HEK293 (cell line): Measurements from ENCODE around the gene SORL1-AS1.

ENCODE experiments used
- CTCF ChIA-PET: fragments of 350-600 bp; formaldehyde crosslinking; extraction: SDS; loops from one replicate; lab custom pipeline; 2021; ENCODE audit warnings: antibody characterized with exemption; lab: Yijun Ruan, JAX
- POLR2A ChIA-PET: fragments of 300-600 bp; formaldehyde crosslinking; extraction: SDS; loops from one replicate; lab custom pipeline; 2020; ENCODE audit warnings: antibody characterized with exemption, inconsistent platforms; lab: Yijun Ruan, JAX
- H3K27ac ChIP-seq: fragments of 200-500 bp; sonication (Bioruptor generic); 2 replicates; pipeline ENCODE4 v1.5.1; 2014; ENCODE audit warnings: low read depth, low read length, control low read depth, inconsistent platforms; ENCODE audit errors: extremely low read depth
- H3K36me3 ChIP-seq, 2 experiments: fragments of 200-500 bp in 1 of 2; sonication (Bioruptor generic) in 1 of 2; 1 replicate in 1 of 2; 2 replicates in 1 of 2; pipeline ENCODE4 v1.5.1; 2014 to 2017; ENCODE audit warnings: inconsistent platforms in 2 of 2, low read length in 2 of 2; ENCODE audit not compliant: control insufficient read depth in 2 of 2, insufficient read depth in 1 of 2
- H3K4me1 ChIP-seq: fragments of 200-500 bp; sonication (Bioruptor generic); 2 replicates; pipeline ENCODE4 v1.5.1; 2014; ENCODE audit warnings: mild to moderate bottlenecking, low read length, inconsistent platforms; ENCODE audit not compliant: control insufficient read depth, insufficient read depth
- H3K4me3 ChIP-seq: 2 replicates; pipeline ENCODE4 v1.5.1; 2011; ENCODE audit warnings: low read depth, mild to moderate bottlenecking, control low read depth, low read length, moderate library complexity
- H3K9me3 ChIP-seq: fragments of 200-500 bp; sonication (Bioruptor generic); 2 replicates; pipeline ENCODE4 v1.5.1; 2014; ENCODE audit warnings: low read depth, low read length, inconsistent platforms; ENCODE audit not compliant: control insufficient read depth, insufficient read depth
- BCL11B ChIP-seq: fragments of 450-650 bp; formaldehyde crosslinking; IDR thresholded peaks from 2 replicates; pipeline ENCODE4 v1.5.1; 2016; ENCODE audit warnings: low read depth, missing biosample characterization, missing genetic modification characterization
- GLI4 ChIP-seq: fragments of 450-650 bp; formaldehyde crosslinking; IDR thresholded peaks from 2 replicates; pipeline ENCODE4 v1.5.1; 2016; ENCODE audit warnings: missing biosample characterization, missing genetic modification characterization
- HOXA7 ChIP-seq: sonication (generic); formaldehyde crosslinking; IDR thresholded peaks from 2 replicates; pipeline ENCODE4 v1.8.1; 2022; ENCODE audit warnings: missing genetic modification reagents, borderline replicate concordance
- KLF8 ChIP-seq: fragments of 450-650 bp; formaldehyde crosslinking; IDR thresholded peaks from 2 replicates; pipeline ENCODE4 v1.5.1; 2016; ENCODE audit warnings: missing biosample characterization, missing genetic modification characterization
- TRIM28 ChIP-seq: IDR thresholded peaks from 2 replicates; pipeline ENCODE4 v1.6.1; 2011; ENCODE audit warnings: low read length, control low read depth, borderline replicate concordance
- WT1 ChIP-seq: fragments of 450-650 bp; formaldehyde crosslinking; IDR thresholded peaks from 2 replicates; pipeline ENCODE4 v1.5.1; 2016; ENCODE audit warnings: missing biosample characterization, missing genetic modification characterization
- ZNF132 ChIP-seq: fragments of 450-650 bp; formaldehyde crosslinking; IDR thresholded peaks from 2 replicates; pipeline ENCODE4 v1.5.1; 2017; ENCODE audit warnings: missing biosample characterization, missing genetic modification characterization, borderline replicate concordance
- ZNF138 ChIP-seq: fragments of 450-650 bp; formaldehyde crosslinking; IDR thresholded peaks from 2 replicates; pipeline ENCODE4 v1.5.1; 2016; ENCODE audit warnings: missing biosample characterization, missing genetic modification characterization, borderline replicate concordance
- ZNF146 ChIP-seq: fragments of 450-650 bp; formaldehyde crosslinking; IDR thresholded peaks from 2 replicates; pipeline ENCODE4 v1.5.1; 2016; ENCODE audit warnings: missing biosample characterization, missing genetic modification characterization
- ZNF175 ChIP-seq: fragments of 450-650 bp; formaldehyde crosslinking; IDR thresholded peaks from 2 replicates; pipeline ENCODE4 v1.5.1; 2016; ENCODE audit warnings: missing biosample characterization, missing genetic modification characterization
- ZNF184 ChIP-seq: fragments of 450-650 bp; IDR thresholded peaks from 2 replicates; pipeline ENCODE4 v1.5.1; 2018; ENCODE audit warnings: missing biosample characterization, mild to moderate bottlenecking, missing genetic modification characterization
- ZNF239 ChIP-seq: fragments of 450-650 bp; formaldehyde crosslinking; IDR thresholded peaks from 2 replicates; pipeline ENCODE4 v1.5.1; 2016; ENCODE audit warnings: missing biosample characterization, missing genetic modification characterization
- ZNF292 ChIP-seq: fragments of 450-650 bp; formaldehyde crosslinking; IDR thresholded peaks from 2 replicates; pipeline ENCODE4 v1.5.1; 2016; ENCODE audit warnings: low read depth, missing biosample characterization, missing genetic modification characterization, borderline replicate concordance
- ZNF335 ChIP-seq: fragments of 450-650 bp; formaldehyde crosslinking; conservative IDR thresholded peaks from 2 replicates; pipeline ENCODE4 v1.5.1; 2016; ENCODE audit warnings: missing biosample characterization, missing genetic modification characterization
- ZNF391 ChIP-seq: fragments of 450-650 bp; formaldehyde crosslinking; IDR thresholded peaks from 2 replicates; pipeline ENCODE4 v1.5.1; 2016; ENCODE audit warnings: low read depth, missing biosample characterization, missing genetic modification characterization, borderline replicate concordance
- ZNF48 ChIP-seq: fragments of 450-650 bp; formaldehyde crosslinking; IDR thresholded peaks from 2 replicates; pipeline ENCODE4 v1.5.1; 2016; ENCODE audit warnings: missing biosample characterization, missing genetic modification characterization
- ZNF560 ChIP-seq: fragments of 450-650 bp; formaldehyde crosslinking; IDR thresholded peaks from 2 replicates; pipeline ENCODE4 v1.5.1; 2017; ENCODE audit warnings: missing biosample characterization, missing genetic modification characterization, borderline replicate concordance
- ZNF571 ChIP-seq: fragments of 450-650 bp; formaldehyde crosslinking; IDR thresholded peaks from 2 replicates; pipeline ENCODE4 v1.5.0; 2017; ENCODE audit warnings: missing biosample characterization, missing genetic modification characterization
- ZNF621 ChIP-seq: fragments of 450-650 bp; formaldehyde crosslinking; IDR thresholded peaks from 2 replicates; pipeline ENCODE4 v1.5.1; 2017; ENCODE audit warnings: missing biosample characterization, missing genetic modification characterization
- ZNF658 ChIP-seq: fragments of 450-650 bp; formaldehyde crosslinking; IDR thresholded peaks from 2 replicates; pipeline ENCODE4; 2016; ENCODE audit warnings: missing biosample characterization, missing genetic modification characterization
- TF ChIP-seq, protein P1 (sequence below): fragments of 450-650 bp; formaldehyde crosslinking; IDR thresholded peaks from 2 replicates; pipeline ENCODE4 v1.5.1; 2016; ENCODE audit warnings: missing biosample characterization, missing genetic modification characterization
- TF ChIP-seq, protein P2 (sequence below): fragments of 450-650 bp; formaldehyde crosslinking; IDR thresholded peaks from 2 replicates; pipeline ENCODE4 v1.5.1; 2016; ENCODE audit warnings: missing biosample characterization, missing genetic modification characterization, low read depth
- TF ChIP-seq, protein P3 (sequence below): fragments of 450-650 bp; formaldehyde crosslinking; IDR thresholded peaks from 2 replicates; pipeline ENCODE4 v1.5.1; 2016; ENCODE audit warnings: missing biosample characterization, missing genetic modification characterization, borderline replicate concordance

SORL1-AS1 gene

DNA sequence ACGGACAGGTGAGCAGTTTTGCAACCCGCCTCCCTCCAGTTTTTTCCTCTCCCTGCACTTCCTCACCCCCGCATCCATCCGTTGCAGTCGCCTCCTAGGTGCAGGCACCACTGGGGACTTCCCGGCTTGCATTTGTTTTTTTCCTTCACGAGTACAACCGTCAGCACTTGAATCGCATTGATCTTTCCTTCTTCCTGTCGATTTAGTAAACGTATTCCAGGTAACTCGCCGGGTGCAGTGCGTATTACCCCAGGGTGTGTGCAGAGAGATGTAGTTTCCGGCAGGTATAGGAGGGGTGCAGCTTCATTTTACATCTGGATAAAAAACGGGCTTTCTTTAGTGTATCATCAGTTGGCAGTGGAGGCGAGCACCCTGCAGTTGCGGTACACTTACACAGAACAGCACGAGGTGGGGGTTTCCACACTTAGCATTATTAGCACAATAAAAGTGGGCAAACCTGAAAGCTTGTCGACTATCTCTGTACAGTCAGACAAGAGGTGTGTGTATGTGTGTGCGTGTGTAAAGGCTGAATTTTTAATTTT lies at the start of gene SORL1-AS1 (continued):
- no peak for TF ChIP-seq ZNF175 (tag by site-specific recombination)
- TF ChIP-seq, protein P1, sequence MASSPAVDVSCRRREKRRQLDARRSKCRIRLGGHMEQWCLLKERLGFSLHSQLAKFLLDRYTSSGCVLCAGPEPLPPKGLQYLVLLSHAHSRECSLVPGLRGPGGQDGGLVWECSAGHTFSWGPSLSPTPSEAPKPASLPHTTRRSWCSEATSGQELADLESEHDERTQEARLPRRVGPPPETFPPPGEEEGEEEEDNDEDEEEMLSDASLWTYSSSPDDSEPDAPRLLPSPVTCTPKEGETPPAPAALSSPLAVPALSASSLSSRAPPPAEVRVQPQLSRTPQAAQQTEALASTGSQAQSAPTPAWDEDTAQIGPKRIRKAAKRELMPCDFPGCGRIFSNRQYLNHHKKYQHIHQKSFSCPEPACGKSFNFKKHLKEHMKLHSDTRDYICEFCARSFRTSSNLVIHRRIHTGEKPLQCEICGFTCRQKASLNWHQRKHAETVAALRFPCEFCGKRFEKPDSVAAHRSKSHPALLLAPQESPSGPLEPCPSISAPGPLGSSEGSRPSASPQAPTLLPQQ = no peak

DNA sequence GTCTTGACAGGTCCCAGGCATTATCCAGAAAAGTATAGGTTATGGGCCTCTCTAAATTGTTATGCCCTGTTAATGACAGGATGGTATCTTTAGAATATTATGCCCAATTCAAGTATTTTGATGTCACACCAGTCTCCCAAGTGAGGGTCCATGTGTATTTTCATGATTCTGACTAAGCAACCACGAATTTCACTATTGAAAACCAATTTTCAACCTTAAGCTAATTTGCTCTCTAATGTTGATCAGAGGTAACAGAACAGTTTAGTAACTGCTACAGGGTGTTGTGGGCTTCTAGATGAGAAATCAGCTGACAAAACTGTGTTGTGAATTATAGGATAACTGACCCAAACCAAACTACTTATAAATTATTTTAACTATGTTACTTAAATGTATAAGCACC lies 48.0 kb upstream of the SORL1-AS1 start:
- Histone ChIP-seq H3K9me3 (no peaks in the 10 kb centered on the region), H3K36me3 (peaks cover 0 to 15% of the 10 kb centered on the region in 2 experiments; a peak in 1 of 3 replicates), H3K4me1 (no peaks in the 10 kb centered on the region), H3K4me3 (no peak overlapping the region), H3K27ac (no peak overlapping the region)
- POLR2A ChIA-PET = interaction anchor here (0.5 kb wide), 1 partner anchor 10 kb away, joined by 3 read pairs; no protein-coding TSS in a partner anchor
- TF ChIP-seq BCL11B (tag by site-specific recombination) (no peak), ZNF239 (tag by site-specific recombination) (no peak)
- CTCF ChIA-PET = no interaction called here

DNA sequence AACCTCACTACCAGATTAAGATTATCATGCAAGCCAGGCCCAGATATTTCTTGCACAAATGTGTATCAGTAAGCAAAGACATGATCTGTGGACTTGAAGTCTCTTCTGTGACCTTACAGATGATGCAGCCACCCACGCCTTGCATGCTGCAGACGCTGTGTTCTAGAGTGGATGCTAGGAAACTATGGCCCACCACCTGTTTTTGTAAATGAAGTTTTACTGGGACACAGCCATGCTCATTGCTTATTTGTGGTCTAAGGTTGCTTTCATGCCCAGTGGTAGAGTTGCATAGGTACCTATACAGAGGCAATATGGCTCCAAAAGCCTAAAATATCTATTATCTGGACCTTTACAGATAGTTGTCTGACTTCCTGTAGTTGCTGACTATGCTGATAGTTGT lies 47.5 kb upstream of the SORL1-AS1 start:
- H3K4me3 ChIP-seq = no peak overlapping the region
- H3K9me3 ChIP-seq = no peaks in the 10 kb centered on the region
- no peak overlapping the region for H3K27ac ChIP-seq
- no peak for TF ChIP-seq ZNF391 (tag by site-specific recombination)
- TF ChIP-seq ZNF571 = no peak
- TF ChIP-seq KLF8 (tag by site-specific recombination) = no peak
- TF ChIP-seq ZNF335 (tag by site-specific recombination) = no peak
- no peak for TF ChIP-seq ZNF560 (tag by site-specific recombination)
- TF ChIP-seq ZNF621 (tag by site-specific recombination) = no peak
- no peak for TF ChIP-seq HOXA7 (CRISPR knock-in tag)
- TF ChIP-seq, protein P2, sequence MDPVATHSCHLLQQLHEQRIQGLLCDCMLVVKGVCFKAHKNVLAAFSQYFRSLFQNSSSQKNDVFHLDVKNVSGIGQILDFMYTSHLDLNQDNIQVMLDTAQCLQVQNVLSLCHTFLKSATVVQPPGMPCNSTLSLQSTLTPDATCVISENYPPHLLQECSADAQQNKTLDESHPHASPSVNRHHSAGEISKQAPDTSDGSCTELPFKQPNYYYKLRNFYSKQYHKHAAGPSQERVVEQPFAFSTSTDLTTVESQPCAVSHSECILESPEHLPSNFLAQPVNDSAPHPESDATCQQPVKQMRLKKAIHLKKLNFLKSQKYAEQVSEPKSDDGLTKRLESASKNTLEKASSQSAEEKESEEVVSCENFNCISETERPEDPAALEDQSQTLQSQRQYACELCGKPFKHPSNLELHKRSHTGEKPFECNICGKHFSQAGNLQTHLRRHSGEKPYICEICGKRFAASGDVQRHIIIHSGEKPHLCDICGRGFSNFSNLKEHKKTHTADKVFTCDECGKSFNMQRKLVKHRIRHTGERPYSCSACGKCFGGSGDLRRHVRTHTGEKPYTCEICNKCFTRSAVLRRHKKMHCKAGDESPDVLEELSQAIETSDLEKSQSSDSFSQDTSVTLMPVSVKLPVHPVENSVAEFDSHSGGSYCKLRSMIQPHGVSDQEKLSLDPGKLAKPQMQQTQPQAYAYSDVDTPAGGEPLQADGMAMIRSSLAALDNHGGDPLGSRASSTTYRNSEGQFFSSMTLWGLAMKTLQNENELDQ (tag by site-specific recombination) = no peak
- no peak for TF ChIP-seq ZNF146
- no peak for TF ChIP-seq ZNF48
- no peak for TF ChIP-seq TRIM28
- TF ChIP-seq ZNF658 (tag by site-specific recombination) = no peak
- TF ChIP-seq ZNF184 (tag by site-specific recombination) = no peak
- TF ChIP-seq GLI4 (tag by site-specific recombination) = no peak
- no peak for TF ChIP-seq ZNF138 (tag by site-specific recombination)
- TF ChIP-seq WT1 = no peak
- TF ChIP-seq, protein P3, sequence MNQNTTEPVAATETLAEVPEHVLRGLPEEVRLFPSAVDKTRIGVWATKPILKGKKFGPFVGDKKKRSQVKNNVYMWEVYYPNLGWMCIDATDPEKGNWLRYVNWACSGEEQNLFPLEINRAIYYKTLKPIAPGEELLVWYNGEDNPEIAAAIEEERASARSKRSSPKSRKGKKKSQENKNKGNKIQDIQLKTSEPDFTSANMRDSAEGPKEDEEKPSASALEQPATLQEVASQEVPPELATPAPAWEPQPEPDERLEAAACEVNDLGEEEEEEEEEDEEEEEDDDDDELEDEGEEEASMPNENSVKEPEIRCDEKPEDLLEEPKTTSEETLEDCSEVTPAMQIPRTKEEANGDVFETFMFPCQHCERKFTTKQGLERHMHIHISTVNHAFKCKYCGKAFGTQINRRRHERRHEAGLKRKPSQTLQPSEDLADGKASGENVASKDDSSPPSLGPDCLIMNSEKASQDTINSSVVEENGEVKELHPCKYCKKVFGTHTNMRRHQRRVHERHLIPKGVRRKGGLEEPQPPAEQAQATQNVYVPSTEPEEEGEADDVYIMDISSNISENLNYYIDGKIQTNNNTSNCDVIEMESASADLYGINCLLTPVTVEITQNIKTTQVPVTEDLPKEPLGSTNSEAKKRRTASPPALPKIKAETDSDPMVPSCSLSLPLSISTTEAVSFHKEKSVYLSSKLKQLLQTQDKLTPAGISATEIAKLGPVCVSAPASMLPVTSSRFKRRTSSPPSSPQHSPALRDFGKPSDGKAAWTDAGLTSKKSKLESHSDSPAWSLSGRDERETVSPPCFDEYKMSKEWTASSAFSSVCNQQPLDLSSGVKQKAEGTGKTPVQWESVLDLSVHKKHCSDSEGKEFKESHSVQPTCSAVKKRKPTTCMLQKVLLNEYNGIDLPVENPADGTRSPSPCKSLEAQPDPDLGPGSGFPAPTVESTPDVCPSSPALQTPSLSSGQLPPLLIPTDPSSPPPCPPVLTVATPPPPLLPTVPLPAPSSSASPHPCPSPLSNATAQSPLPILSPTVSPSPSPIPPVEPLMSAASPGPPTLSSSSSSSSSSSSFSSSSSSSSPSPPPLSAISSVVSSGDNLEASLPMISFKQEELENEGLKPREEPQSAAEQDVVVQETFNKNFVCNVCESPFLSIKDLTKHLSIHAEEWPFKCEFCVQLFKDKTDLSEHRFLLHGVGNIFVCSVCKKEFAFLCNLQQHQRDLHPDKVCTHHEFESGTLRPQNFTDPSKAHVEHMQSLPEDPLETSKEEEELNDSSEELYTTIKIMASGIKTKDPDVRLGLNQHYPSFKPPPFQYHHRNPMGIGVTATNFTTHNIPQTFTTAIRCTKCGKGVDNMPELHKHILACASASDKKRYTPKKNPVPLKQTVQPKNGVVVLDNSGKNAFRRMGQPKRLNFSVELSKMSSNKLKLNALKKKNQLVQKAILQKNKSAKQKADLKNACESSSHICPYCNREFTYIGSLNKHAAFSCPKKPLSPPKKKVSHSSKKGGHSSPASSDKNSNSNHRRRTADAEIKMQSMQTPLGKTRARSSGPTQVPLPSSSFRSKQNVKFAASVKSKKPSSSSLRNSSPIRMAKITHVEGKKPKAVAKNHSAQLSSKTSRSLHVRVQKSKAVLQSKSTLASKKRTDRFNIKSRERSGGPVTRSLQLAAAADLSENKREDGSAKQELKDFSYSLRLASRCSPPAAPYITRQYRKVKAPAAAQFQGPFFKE (tag by site-specific recombination) = no peak
- TF ChIP-seq ZNF292 (tag by site-specific recombination) = no peak
- no peak for TF ChIP-seq ZNF132 (tag by site-specific recombination)
- no peaks in the 10 kb centered on the region for H3K4me1 ChIP-seq
- CTCF ChIA-PET = no interaction called here
- peaks cover 0 to 15% of the 10 kb centered on the region in 2 experiments; a peak in 1 of 3 replicates for H3K36me3 ChIP-seq
- POLR2A ChIA-PET = interaction anchor here (0.5 kb wide), 1 partner anchor 10 kb away, joined by 3 read pairs; no protein-coding TSS in a partner anchor
